Lower lobe of right lung (tissue), 2 donors: Measurements from ENCODE around the gene DCDC1. TPM values are rescaled to one million over a fixed set of nuclear protein-coding genes. Genes with fewer than 3 reads are reported as not detected.

Experiments used
- ATAC-seq, 2 donors: fragments of 200-7000 bp; cut with Tn5 transposase; one replicate each; pipeline ENCODE4 v1.9.1; 2020 to 2022; ENCODE audit warnings: mild to moderate bottlenecking in 2 of 2, moderate library complexity in 2 of 2
- DNase-seq: peaks from one replicate; pipeline ENCODE4 v3.0.0-alpha.2; 2020
- H3K27ac ChIP-seq: fragments of 200-600 bp; one replicate; pipeline ENCODE4 v1.8.0; 2022
- H3K27me3 ChIP-seq: fragments of 200-600 bp; one replicate; pipeline ENCODE4 v1.8.0; 2022; ENCODE audit warnings: low read depth
- H3K36me3 ChIP-seq: fragments of 200-600 bp; one replicate; pipeline ENCODE4 v1.8.0; 2022; ENCODE audit warnings: mild to moderate bottlenecking
- H3K4me1 ChIP-seq: fragments of 200-600 bp; one replicate; pipeline ENCODE4 v1.8.0; 2022
- H3K4me3 ChIP-seq: fragments of 200-600 bp; one replicate; pipeline ENCODE4 v1.8.0; 2022; ENCODE audit warnings: mild to moderate bottlenecking
- H3K9me3 ChIP-seq: fragments of 200-600 bp; one replicate; pipeline ENCODE4 v1.8.0; 2022
- CTCF ChIP-seq: fragments of 200-600 bp; IDR thresholded peaks from one replicate; pipeline ENCODE4 v1.8.0; 2022; ENCODE audit warnings: antibody characterized with exemption, mild to moderate bottlenecking
- intact Hi-C: fragments of 100-400 bp; cut with DNase I; formaldehyde crosslinking; loops from one replicate; pipeline ENCODE4 v1.11.0; 2022
- total RNA-seq: library from RNA; stranded (reverse); fragmentation: NEBNext Ultra II Directional; extraction: Animal tissue kit (Norgen Biotek cat#: 25700); gene quantifications from one replicate; pipeline ENCODE4 v1.2.1, GENCODE V29; 2021
- donor health status: DM: no; HTN: yes; CAD: no; lungs with severe emphysema.

DCDC1 gene
- total RNA-seq, 1 donor from 2014 or later: 4.1 TPM

DNA sequence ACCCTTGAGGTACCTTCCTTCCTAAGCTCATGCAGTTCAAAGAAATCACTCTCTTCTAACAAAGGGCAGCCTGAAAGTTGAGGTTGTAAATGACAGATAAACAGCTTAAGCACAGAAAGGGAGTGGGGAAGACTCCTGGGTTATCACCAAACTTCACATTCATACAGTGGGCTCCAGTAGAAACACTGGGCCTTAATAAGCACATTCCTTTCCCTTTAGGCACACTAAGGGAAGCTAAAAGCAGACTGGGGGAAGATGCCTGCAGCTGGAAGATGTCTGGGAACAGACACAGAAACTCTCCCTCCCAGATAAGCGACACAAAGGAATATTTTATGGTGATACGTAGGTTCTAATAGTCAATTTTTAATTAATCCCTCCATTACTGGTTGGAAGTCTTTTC lies 433.0 kb downstream of the DCDC1 start:
- intact Hi-C loops: no loop called here
- DNase-seq: no peak
- no peaks in the 10 kb centered on the region for H3K9me3 ChIP-seq
- H3K36me3 ChIP-seq: no peaks in the 10 kb centered on the region
- ATAC-seq: no peak
- no peak for TF ChIP-seq CTCF
- no peaks in the 10 kb centered on the region for H3K27me3 ChIP-seq
- H3K4me1 ChIP-seq: no peaks in the 10 kb centered on the region
- no peak overlapping the region for H3K4me3 ChIP-seq
- no peak overlapping the region for H3K27ac ChIP-seq

- H3K9me3 ChIP-seq: no peaks in the 10 kb centered on the region
- TF ChIP-seq CTCF: no peak
- no peak for ATAC-seq
- no peak overlapping the region for H3K27ac ChIP-seq
- intact Hi-C loops: no loop called here
- no peaks in the 10 kb centered on the region for H3K36me3 ChIP-seq
- no peak overlapping the region for H3K4me3 ChIP-seq
- H3K27me3 ChIP-seq: no peaks in the 10 kb centered on the region
- H3K4me1 ChIP-seq: no peaks in the 10 kb centered on the region
- no peak for DNase-seq
Measured at GRCh38 chr11:30935861-30936260, 433.7 kb downstream of the DCDC1 start.

- no peak for TF ChIP-seq CTCF
- intact Hi-C loops: no loop called here
- H3K36me3 ChIP-seq: no peaks in the 10 kb centered on the region
Measured at GRCh38 chr11:30926130-30926529, 443.4 kb downstream of the DCDC1 start.

DNA sequence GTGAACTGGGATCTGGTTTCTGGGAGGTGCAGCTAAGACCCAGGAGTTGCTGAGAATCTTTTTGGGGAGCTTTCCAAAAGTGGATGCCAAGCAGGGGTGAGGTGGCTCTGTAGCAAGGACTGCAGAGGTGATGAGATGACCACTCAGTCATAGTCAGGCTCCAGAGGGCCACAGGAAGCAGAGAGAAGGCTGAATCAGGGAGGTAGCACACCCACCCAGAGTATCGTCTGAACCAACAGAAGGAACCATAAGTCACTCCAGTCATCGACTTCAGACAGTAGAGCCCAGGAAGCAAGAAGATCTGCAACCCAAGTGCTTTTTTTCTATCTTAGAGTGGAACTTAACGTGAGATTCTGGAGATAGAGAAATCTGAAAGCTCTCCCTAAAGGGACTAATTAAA lies 447.7 kb downstream of the DCDC1 start:
- intact Hi-C loops: no loop called here
- no peak for DNase-seq
- ATAC-seq: no peak

More at GRCh38 chr11:30926130-30926529, 443.4 kb downstream of the DCDC1 start:
- no peaks in the 10 kb centered on the region for H3K4me1 ChIP-seq
- no peak overlapping the region for H3K27ac ChIP-seq
- DNase-seq (no peak), ATAC-seq (no peak)
- H3K4me3 ChIP-seq: no peak overlapping the region
- H3K27me3 ChIP-seq: no peaks in the 10 kb centered on the region
- H3K9me3 ChIP-seq: no peaks in the 10 kb centered on the region

DNA sequence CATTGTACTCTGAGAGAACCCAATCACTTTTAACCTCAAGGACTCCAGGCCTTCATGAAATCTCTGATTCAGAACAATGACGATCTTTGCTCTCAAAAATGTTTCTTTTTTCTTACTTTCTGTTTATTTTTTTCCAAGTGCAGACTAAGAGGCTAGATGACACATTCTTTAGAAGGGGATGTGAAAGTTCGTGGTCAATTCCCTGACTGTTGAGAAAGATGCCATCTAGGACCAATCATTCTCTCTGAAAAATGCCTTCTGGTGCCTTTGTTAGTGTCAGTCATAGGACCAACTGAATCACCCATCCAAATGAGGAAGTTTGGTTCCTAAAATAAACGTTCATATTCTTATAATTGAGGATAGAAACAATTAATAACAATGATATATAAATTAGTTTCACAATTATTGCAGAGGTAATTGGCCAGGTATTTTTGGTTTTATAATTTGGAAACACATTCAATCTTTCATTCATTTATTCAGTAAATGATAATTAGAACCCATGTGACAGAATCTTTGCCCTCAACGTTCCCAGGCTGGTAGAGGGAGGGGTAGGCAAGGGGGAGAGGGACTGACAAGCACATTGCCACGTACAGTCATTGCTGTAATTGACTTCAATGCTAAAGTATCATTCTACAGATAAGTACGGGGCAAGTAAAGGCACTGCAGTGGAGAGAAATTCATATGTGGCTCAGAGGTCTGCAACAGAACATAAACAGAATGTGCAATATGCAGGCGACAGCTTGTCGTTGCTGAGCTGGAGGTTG lies 450.0 kb downstream of the DCDC1 start:
- Histone ChIP-seq H3K4me1 (no peaks in the 10 kb centered on the region), H3K9me3 (no peaks in the 10 kb centered on the region), H3K4me3 (no peak overlapping the region), H3K27ac (no peak overlapping the region), H3K36me3 (no peaks in the 10 kb centered on the region), H3K27me3 (no peaks in the 10 kb centered on the region)
- no peak for TF ChIP-seq CTCF
- DNase-seq (no peak), ATAC-seq (peak; percentile 71 to 73)
- intact Hi-C loops: loop anchor here (10.0 kb wide), 1 partner anchor 575 kb away; no protein-coding TSS in a partner anchor

More for the DNA sequence above, 447.7 kb downstream of the DCDC1 start:
- Histone ChIP-seq H3K27me3 (no peaks in the 10 kb centered on the region), H3K4me3 (no peak overlapping the region), H3K36me3 (no peaks in the 10 kb centered on the region), H3K4me1 (no peaks in the 10 kb centered on the region), H3K27ac (no peak overlapping the region), H3K9me3 (no peaks in the 10 kb centered on the region)
- TF ChIP-seq CTCF: no peak
